Endothelial cell of umbilical vein (primary cell): ENCODE data around the gene POLR2C. TPM values are rescaled to one million over a fixed set of nuclear protein-coding genes. Genes with fewer than 3 reads are reported as not detected.

Experiments
- BruUV-seq: library from RNA; stranded (reverse); fragments of 400-500 nt; replicated peaks from 2 replicates; lab custom pipeline; 2021; lab: Mats Ljungman, UMichigan
- CTCF ChIA-PET: fragments of 300-600, 350-600 bp; sonication (Branson Sonifier 250); formaldehyde crosslinking; loops from one replicate; lab custom pipeline; 2021; ENCODE audit warnings: antibody characterized with exemption, inconsistent platforms; lab: Charles Lee
- POLR2A ChIA-PET: fragments of 300-600, 350-600 bp; sonication (Branson Sonifier 250); formaldehyde crosslinking; loops from one replicate; lab custom pipeline; 2021; ENCODE audit warnings: antibody characterized with exemption, inconsistent platforms; lab: Charles Lee
- DNase-seq: peaks from one replicate; pipeline ENCODE4 v3.0.0-alpha.2; 2011; ENCODE audit warnings: low read depth, low spot score
- FAIRE-seq: peaks from 2 replicates; lab custom pipeline; 2011; peaks lifted over from hg19 to GRCh38; lab: Jason Lieb, UNC
- H2AFZ ChIP-seq: 2 replicates; pipeline ENCODE4 v1.6.0; 2012; ENCODE audit warnings: low read depth, low read length, control low read depth, inconsistent platforms
- H3K27ac ChIP-seq: 2 replicates; pipeline ENCODE4 v1.5.1; 2011; ENCODE audit warnings: low read depth, mild to moderate bottlenecking, control low read depth, low read length, moderate library complexity; ENCODE audit not compliant: insufficient read depth
- H3K27me3 ChIP-seq, 2 experiments: 2 replicates each; pipeline versions ENCODE4 v1.6.0 to v1.6.1; 2011; ENCODE audit warnings: low read length in 2 of 2, mixed read lengths in 1 of 2; ENCODE audit not compliant: control insufficient read depth in 2 of 2, insufficient read depth in 2 of 2
- H3K36me3 ChIP-seq, 2 experiments: 2 replicates in 1 of 2; 3 replicates in 1 of 2; pipeline ENCODE4 v1.5.1; 2011; ENCODE audit warnings: low read length in 2 of 2, mild to moderate bottlenecking in 1 of 2, moderate library complexity in 1 of 2; ENCODE audit not compliant: control insufficient read depth in 2 of 2, insufficient read depth in 2 of 2; ENCODE audit errors: extremely low read depth in 1 of 2
- H3K4me1 ChIP-seq: 3 replicates; pipeline ENCODE4 v1.5.1; 2011; ENCODE audit warnings: mild to moderate bottlenecking, low read length; ENCODE audit not compliant: control insufficient read depth, insufficient read depth; ENCODE audit errors: extremely low read depth
- H3K4me2 ChIP-seq: 2 replicates; pipeline ENCODE4 v1.6.1; 2011; ENCODE audit warnings: low read length, control low read depth, mixed read lengths; ENCODE audit not compliant: insufficient read depth
- H3K4me3 ChIP-seq, 3 experiments: fragments of 200-600 bp in 1 of 3; sonication (generic), shearing (Covaris generic) in 1 of 3; replicated peaks in 1 of 3; 2 replicates each; pipeline ENCODE4 v1.5.1; 2011 to 2016; ENCODE audit warnings: control low read depth in 3 of 3, low read length in 3 of 3, mild to moderate bottlenecking in 2 of 3, inconsistent platforms in 1 of 3, low read depth in 1 of 3, moderate library complexity in 1 of 3; ENCODE audit not compliant: insufficient read depth in 1 of 3
- H3K79me2 ChIP-seq: 2 replicates; pipeline ENCODE4 v1.6.0; 2012; ENCODE audit warnings: low read length, inconsistent platforms; ENCODE audit not compliant: control insufficient read depth, insufficient read depth
- H3K9ac ChIP-seq: replicated peaks from 2 replicates; pipeline ENCODE3; 2011; ENCODE audit warnings: low read length, control low read depth; ENCODE audit not compliant: insufficient read depth; ENCODE audit errors: extremely low read depth
- H3K9me1 ChIP-seq: replicated peaks from 3 replicates; pipeline ENCODE4 v1.6.0; 2011; ENCODE audit warnings: mild to moderate bottlenecking, low read length; ENCODE audit not compliant: control insufficient read depth, insufficient read depth; ENCODE audit errors: extremely low read depth
- H3K9me3 ChIP-seq: replicated peaks from 2 replicates; pipeline ENCODE4 v1.5.1; 2012; ENCODE audit warnings: low read length, inconsistent platforms; ENCODE audit not compliant: control insufficient read depth, insufficient read depth
- H4K20me1 ChIP-seq: replicated peaks from 2 replicates; pipeline ENCODE3; 2011; ENCODE audit warnings: mild to moderate bottlenecking, low read length; ENCODE audit not compliant: control insufficient read depth, insufficient read depth; ENCODE audit errors: extremely low read depth
- EZH2 ChIP-seq: IDR thresholded peaks from 2 replicates; pipeline ENCODE4 v1.6.1; 2012; ENCODE audit warnings: borderline replicate concordance, low read depth, mild to moderate bottlenecking, moderate library complexity, low read length, inconsistent platforms; ENCODE audit not compliant: severe bottlenecking
- FOS ChIP-seq: IDR thresholded peaks from 2 replicates; pipeline ENCODE4 v1.6.1; 2011; ENCODE audit warnings: mild to moderate bottlenecking, low read length, moderate library complexity, borderline replicate concordance; ENCODE audit not compliant: insufficient read depth
- GATA2 ChIP-seq: IDR thresholded peaks from 2 replicates; pipeline ENCODE4 v1.7.0; 2011; ENCODE audit warnings: low read depth, mild to moderate bottlenecking, moderate library complexity, mixed read lengths, low read length; ENCODE audit not compliant: insufficient read length, insufficient read depth
- JUN ChIP-seq: IDR thresholded peaks from 2 replicates; pipeline ENCODE4 v1.6.1; 2011; ENCODE audit warnings: borderline replicate concordance, low read depth; ENCODE audit not compliant: insufficient read length, insufficient read depth
- MYC ChIP-seq: IDR thresholded peaks from one replicate; pipeline ENCODE4 v1.6.1; 2011; ENCODE audit warnings: mild to moderate bottlenecking, low read depth, low read length
- POLR2A ChIP-seq: IDR thresholded peaks from 2 replicates; pipeline ENCODE4 v1.6.1; 2012; ENCODE audit warnings: low read depth, mild to moderate bottlenecking, control low read depth, low read length
- POLR2AphosphoS5 ChIP-seq: IDR thresholded peaks from 2 replicates; pipeline ENCODE4 v1.6.1; 2012; ENCODE audit warnings: low read depth, mild to moderate bottlenecking, control low read depth, low read length, moderate library complexity; ENCODE audit not compliant: insufficient read depth
- dilution Hi-C: fragments of 300-500 bp; cut with MboI; formaldehyde crosslinking; loops from one replicate; pipeline ENCODE4 v1.15.0; 2019; ENCODE audit warnings: low sequenced_read_pairs; ENCODE audit not compliant: extremely low pct_ligation_motif_present
- intact Hi-C: fragments of 100-400 bp; cut with micrococcal nuclease; formaldehyde crosslinking; loops from one replicate; pipeline ENCODE4 v1.10.0; 2022
- polyA plus RNA-seq, 4 experiments: library from polyadenylated mRNA; depleted of rRNA in 3 of 4; stranded (reverse) in 3 of 4; unstranded in 1 of 4; fragments of >200 nt; gene quantifications; 2 replicates each; pipeline versions ENCODE4 v1.2.1 to v1.2.3, GENCODE V29; 2011 to 2012; ENCODE audit warnings: missing spikeins in 1 of 4
- total RNA-seq: library from RNA; stranded (reverse); gene quantifications from 2 replicates; pipeline ENCODE4 v1.2.3, GENCODE V29; 2021
- TF ChIP-seq, protein P1 (sequence below), 2 donors: IDR thresholded peaks; 1 replicate in 1 of 2; 2 replicates in 1 of 2; pipeline ENCODE4 v1.5.1; 2011; ENCODE audit warnings: low read length in 2 of 2, mild to moderate bottlenecking in 2 of 2, moderate library complexity in 2 of 2, control low read depth in 1 of 2, inconsistent platforms in 1 of 2, low read depth in 1 of 2; ENCODE audit not compliant: insufficient read depth in 1 of 2; ENCODE audit errors: extremely low read depth in 1 of 2
- TF ChIP-seq, protein P2 (sequence below): IDR thresholded peaks from 2 replicates; pipeline ENCODE4 v1.6.1; 2011; ENCODE audit not compliant: insufficient read depth, insufficient read length

Gene POLR2C
- total and polyA plus RNA-seq, 2 donors (not counting 3 experiments of a cell fraction or from before 2014, with no cell fraction given): 65.2 to 129 TPM

- Histone ChIP-seq H3K4me2 (no peak overlapping the region), H3K4me3 (no peak overlapping the region), H3K27me3 (no peaks in the 10 kb centered on the region), H3K9me3 (no peaks in the 10 kb centered on the region), H3K9ac (no peak overlapping the region), H3K9me1 (no peaks in the 10 kb centered on the region), H3K79me2 (no peaks in the 10 kb centered on the region), H3K4me1 (peaks cover 17% of the 10 kb centered on the region), H2AFZ (no peak overlapping the region), H3K36me3 (no peaks in the 10 kb centered on the region), H4K20me1 (no peaks in the 10 kb centered on the region), H3K27ac (no peak overlapping the region)
- no peak for TF ChIP-seq FOS
- no peak for TF ChIP-seq POLR2AphosphoS5
- TF ChIP-seq GATA2: no peak
- TF ChIP-seq, protein P1, sequence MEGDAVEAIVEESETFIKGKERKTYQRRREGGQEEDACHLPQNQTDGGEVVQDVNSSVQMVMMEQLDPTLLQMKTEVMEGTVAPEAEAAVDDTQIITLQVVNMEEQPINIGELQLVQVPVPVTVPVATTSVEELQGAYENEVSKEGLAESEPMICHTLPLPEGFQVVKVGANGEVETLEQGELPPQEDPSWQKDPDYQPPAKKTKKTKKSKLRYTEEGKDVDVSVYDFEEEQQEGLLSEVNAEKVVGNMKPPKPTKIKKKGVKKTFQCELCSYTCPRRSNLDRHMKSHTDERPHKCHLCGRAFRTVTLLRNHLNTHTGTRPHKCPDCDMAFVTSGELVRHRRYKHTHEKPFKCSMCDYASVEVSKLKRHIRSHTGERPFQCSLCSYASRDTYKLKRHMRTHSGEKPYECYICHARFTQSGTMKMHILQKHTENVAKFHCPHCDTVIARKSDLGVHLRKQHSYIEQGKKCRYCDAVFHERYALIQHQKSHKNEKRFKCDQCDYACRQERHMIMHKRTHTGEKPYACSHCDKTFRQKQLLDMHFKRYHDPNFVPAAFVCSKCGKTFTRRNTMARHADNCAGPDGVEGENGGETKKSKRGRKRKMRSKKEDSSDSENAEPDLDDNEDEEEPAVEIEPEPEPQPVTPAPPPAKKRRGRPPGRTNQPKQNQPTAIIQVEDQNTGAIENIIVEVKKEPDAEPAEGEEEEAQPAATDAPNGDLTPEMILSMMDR (IDR thresholded peaks at IDR 0.05; ENCODE audit: extremely low read depth in 1 of 2, insufficient read depth in 1 of 2, low read depth in 1 of 2, low read length in 2 of 2): no peak
- no peak for TF ChIP-seq EZH2
- TF ChIP-seq, protein P2, sequence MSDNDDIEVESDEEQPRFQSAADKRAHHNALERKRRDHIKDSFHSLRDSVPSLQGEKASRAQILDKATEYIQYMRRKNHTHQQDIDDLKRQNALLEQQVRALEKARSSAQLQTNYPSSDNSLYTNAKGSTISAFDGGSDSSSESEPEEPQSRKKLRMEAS: no peak
- no peak for TF ChIP-seq JUN
- no peak for TF ChIP-seq POLR2A
- no peak for TF ChIP-seq MYC
- BruUV-seq: no TSS peak
- dilution Hi-C loops (loop anchor here (25.0 kb wide), 1 partner anchor 101 kb away; no protein-coding TSS in a partner anchor), intact Hi-C loops (no loop called here)
- DNase-seq (no peak), FAIRE-seq (no peak)
- POLR2A ChIA-PET: interaction anchor here (0.7 kb wide), 1 partner anchor 498 kb away, joined by 4 read pairs; no protein-coding TSS in a partner anchor
- CTCF ChIA-PET: interaction anchor here (0.6 to 16.2 kb wide), 4 partner anchors 8 to 108 kb away, joined by 3 to 507 read pairs (median 4); partner anchors contain the start of gene CCL17
Measured at GRCh38 chr16:57413301-57413730, 49.2 kb upstream of the POLR2C start.
